ENCODE measurements around the gene FBN2. TPM values are rescaled to one million over a fixed set of nuclear protein-coding genes. Genes with fewer than 3 reads are reported as not detected.

Gene FBN2
- total and polyA plus RNA-seq, 2 experiments from 2014 or later: 15.2 to 63.2 TPM

- TF ChIP-seq EZH2phosphoT487 (IDR thresholded peaks at IDR 0.05; ENCODE audit: insufficient read depth, low read depth) (no peak), EZH2 (IDR thresholded peaks at IDR 0.05; ENCODE audit: insufficient read depth, poor library complexity, severe bottlenecking) (no peak)
These were observed 220.6 kb downstream of the FBN2 start for GRCh38 chr5:128317481-128317880.

GRCh38 chr5:128315671-128316070 is 222.4 kb downstream of the FBN2 start:
- H3K36me3 ChIP-seq (ENCODE audit: low read depth): no peaks in the 10 kb centered on the region
- H3K27me3 ChIP-seq (replicated peaks; ENCODE audit: insufficient read depth): no peaks in the 10 kb centered on the region
- no peaks in the 10 kb centered on the region for H3K79me2 ChIP-seq (ENCODE audit: insufficient read depth)
- H3K9me2 ChIP-seq (ENCODE audit: insufficient read depth): no peaks in the 10 kb centered on the region
- no peak overlapping the region for H3K4me2 ChIP-seq (ENCODE audit: unreplicated experiment)
- no peaks in the 10 kb centered on the region for H3F3A ChIP-seq (ENCODE audit: insufficient read depth)
- TF ChIP-seq EZH2phosphoT487 (IDR thresholded peaks at IDR 0.05; ENCODE audit: insufficient read depth, low read depth): no peak
- no peak for TF ChIP-seq EZH2 (IDR thresholded peaks at IDR 0.05; ENCODE audit: insufficient read depth, poor library complexity, severe bottlenecking)
- H3K4me1 ChIP-seq (ENCODE audit: insufficient read depth): no peaks in the 10 kb centered on the region
- DNase-seq: no peak
- H3K27ac ChIP-seq: no peak overlapping the region
- in situ Hi-C loops (cut with MboI): no loop called here
- H3K4me3 ChIP-seq: no peak overlapping the region
- H3K9ac ChIP-seq: no peak overlapping the region
- no peaks in the 10 kb centered on the region for H3K9me3 ChIP-seq (ENCODE audit: low read depth)
- 45 to 55% methylated on average over 4 of the region's 4 CpGs for WGBS, 2 experiments (ENCODE audit: low coverage in 1 of 2, low lambda C conversion rate in 2 of 2, missing lambda C conversion rate in 2 of 2)
- no peaks in the 10 kb centered on the region for H4K20me1 ChIP-seq (ENCODE audit: insufficient read depth)
- no peak overlapping the region for H2AFZ ChIP-seq

More at GRCh38 chr5:128317481-128317880, 220.6 kb downstream of the FBN2 start:
- Histone ChIP-seq H3K27me3 (replicated peaks; ENCODE audit: insufficient read depth) (no peaks in the 10 kb centered on the region), H3K36me3 (ENCODE audit: low read depth) (no peaks in the 10 kb centered on the region), H3K27ac (no peak overlapping the region), H3K4me3 (no peak overlapping the region), H4K20me1 (ENCODE audit: insufficient read depth) (no peaks in the 10 kb centered on the region), H3F3A (ENCODE audit: insufficient read depth) (no peaks in the 10 kb centered on the region), H3K9me3 (ENCODE audit: low read depth) (no peaks in the 10 kb centered on the region), H3K9ac (no peak overlapping the region), H2AFZ (no peak overlapping the region), H3K9me2 (ENCODE audit: insufficient read depth) (no peaks in the 10 kb centered on the region), H3K4me2 (ENCODE audit: unreplicated experiment) (no peak overlapping the region), H3K4me1 (ENCODE audit: insufficient read depth) (no peaks in the 10 kb centered on the region), H3K79me2 (ENCODE audit: insufficient read depth) (no peaks in the 10 kb centered on the region)
- in situ Hi-C loops (cut with MboI): no loop called here
- 62 to 68% methylated on average over 1 of the region's 1 CpG for WGBS, 2 experiments (ENCODE audit: low coverage in 1 of 2, low lambda C conversion rate in 2 of 2, missing lambda C conversion rate in 2 of 2)
- DNase-seq: no peak

DNA sequence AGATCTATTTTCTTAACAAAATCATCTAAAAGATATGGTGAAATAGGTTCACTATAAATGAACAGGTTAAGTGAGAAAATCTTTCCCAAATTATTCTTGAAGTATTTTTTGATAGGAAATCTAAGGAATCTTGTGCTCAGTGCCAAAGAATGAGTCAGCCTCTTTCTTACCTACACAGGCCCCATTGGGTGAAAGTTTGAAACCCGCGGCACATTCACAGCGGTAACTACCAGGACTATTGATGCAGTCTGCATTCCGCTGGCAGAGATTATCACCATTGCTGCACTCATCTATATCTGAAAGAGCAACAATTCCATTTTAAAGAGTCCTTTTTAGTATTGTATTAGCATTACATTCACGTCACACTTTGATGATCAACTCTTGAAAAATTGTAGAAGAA is 232.7 kb downstream of the FBN2 start:
- no peak overlapping the region for H3K9ac ChIP-seq
- H3K9me3 ChIP-seq (ENCODE audit: low read depth): no peaks in the 10 kb centered on the region
- H3K4me2 ChIP-seq (ENCODE audit: unreplicated experiment): no peak overlapping the region
- no peaks in the 10 kb centered on the region for H3F3A ChIP-seq (ENCODE audit: insufficient read depth)
- peaks cover 4% of the 10 kb centered on the region; the same call in 1 of the 2 replicates for H3K36me3 ChIP-seq (ENCODE audit: low read depth)
- H3K9me2 ChIP-seq (ENCODE audit: insufficient read depth): no peaks in the 10 kb centered on the region
- no peaks in the 10 kb centered on the region for H3K4me1 ChIP-seq (ENCODE audit: insufficient read depth)
- H3K27ac ChIP-seq: no peak overlapping the region
- H2AFZ ChIP-seq: no peak overlapping the region
- no peaks in the 10 kb centered on the region for H3K27me3 ChIP-seq (replicated peaks; ENCODE audit: insufficient read depth)
- H3K79me2 ChIP-seq (ENCODE audit: insufficient read depth): no peaks in the 10 kb centered on the region
- in situ Hi-C loops (cut with MboI): no loop called here
- H3K4me3 ChIP-seq: no peak overlapping the region
- 90 to 96% methylated on average over 5 of the region's 5 CpGs for WGBS, 2 experiments (ENCODE audit: low coverage in 1 of 2, low lambda C conversion rate in 2 of 2, missing lambda C conversion rate in 2 of 2)
- TF ChIP-seq EZH2 (IDR thresholded peaks at IDR 0.05; ENCODE audit: insufficient read depth, poor library complexity, severe bottlenecking): no peak
- no peak for TF ChIP-seq EZH2phosphoT487 (IDR thresholded peaks at IDR 0.05; ENCODE audit: insufficient read depth, low read depth)
- no peaks in the 10 kb centered on the region for H4K20me1 ChIP-seq (ENCODE audit: insufficient read depth)
- no peak for DNase-seq

- Histone ChIP-seq H3K4me2 (ENCODE audit: unreplicated experiment) (no peak overlapping the region), H2AFZ (no peak overlapping the region), H3K27ac (no peak overlapping the region), H3K27me3 (replicated peaks; ENCODE audit: insufficient read depth) (no peaks in the 10 kb centered on the region), H3K36me3 (ENCODE audit: low read depth) (peaks cover 4% of the 10 kb centered on the region; the same call in 1 of the 2 replicates), H3F3A (ENCODE audit: insufficient read depth) (no peaks in the 10 kb centered on the region), H3K9ac (no peak overlapping the region), H3K9me3 (ENCODE audit: low read depth) (no peaks in the 10 kb centered on the region), H3K4me1 (ENCODE audit: insufficient read depth) (no peaks in the 10 kb centered on the region), H4K20me1 (ENCODE audit: insufficient read depth) (no peaks in the 10 kb centered on the region), H3K9me2 (ENCODE audit: insufficient read depth) (no peaks in the 10 kb centered on the region), H3K79me2 (ENCODE audit: insufficient read depth) (no peaks in the 10 kb centered on the region), H3K4me3 (no peak overlapping the region)
- TF ChIP-seq EZH2phosphoT487 (IDR thresholded peaks at IDR 0.05; ENCODE audit: insufficient read depth, low read depth) (no peak), EZH2 (IDR thresholded peaks at IDR 0.05; ENCODE audit: insufficient read depth, poor library complexity, severe bottlenecking) (no peak)
- WGBS, 2 experiments (ENCODE audit: low coverage in 1 of 2, low lambda C conversion rate in 2 of 2, missing lambda C conversion rate in 2 of 2): 10 to 16% methylated on average over 2 of the region's 2 CpGs
- in situ Hi-C loops (cut with MboI): no loop called here
- DNase-seq: peak; percentile 16
These were observed 233.3 kb downstream of the FBN2 start for GRCh38 chr5:128304791-128305190.

DNA sequence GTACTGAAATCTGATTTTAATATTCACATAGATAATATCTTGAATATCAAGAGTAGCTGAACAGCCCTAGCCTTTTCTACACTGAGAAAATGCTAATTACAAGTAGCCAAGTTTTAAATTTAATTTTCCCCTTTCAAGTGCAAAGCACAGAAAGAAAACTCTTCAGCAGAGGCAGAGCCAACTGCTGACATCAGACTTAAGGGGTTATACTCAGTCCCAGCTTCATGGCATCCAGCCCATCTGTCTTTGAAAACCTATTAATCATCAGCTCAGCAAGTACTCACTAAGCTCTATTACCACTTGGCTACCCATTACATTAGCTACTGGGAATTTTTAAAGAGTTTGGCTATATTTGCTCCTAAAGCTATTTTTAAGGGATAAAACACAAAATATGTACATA is 234.0 kb downstream of the FBN2 start:
- Histone ChIP-seq H3K9me3 (ENCODE audit: low read depth) (no peaks in the 10 kb centered on the region), H3K79me2 (ENCODE audit: insufficient read depth) (no peaks in the 10 kb centered on the region), H3K9me2 (ENCODE audit: insufficient read depth) (no peaks in the 10 kb centered on the region), H3K4me1 (ENCODE audit: insufficient read depth) (no peaks in the 10 kb centered on the region), H3K4me2 (ENCODE audit: unreplicated experiment) (no peak overlapping the region), H3K9ac (no peak overlapping the region), H4K20me1 (ENCODE audit: insufficient read depth) (no peaks in the 10 kb centered on the region), H2AFZ (no peak overlapping the region), H3K27me3 (replicated peaks; ENCODE audit: insufficient read depth) (no peaks in the 10 kb centered on the region), H3F3A (ENCODE audit: insufficient read depth) (no peaks in the 10 kb centered on the region), H3K27ac (no peak overlapping the region), H3K4me3 (no peak overlapping the region), H3K36me3 (ENCODE audit: low read depth) (peaks cover 4% of the 10 kb centered on the region; the same call in 1 of the 2 replicates)
- TF ChIP-seq EZH2 (IDR thresholded peaks at IDR 0.05; ENCODE audit: insufficient read depth, poor library complexity, severe bottlenecking) (no peak), EZH2phosphoT487 (IDR thresholded peaks at IDR 0.05; ENCODE audit: insufficient read depth, low read depth) (no peak)
- DNase-seq: peak; percentile 42
- in situ Hi-C loops (cut with MboI): no loop called here
